HepG2 (cell line): ENCODE measurements around the gene SREBF1. TPM values are rescaled to one million over a fixed set of nuclear protein-coding genes. Genes with fewer than 3 reads are reported as not detected.

Experiments used
- BRD4 ChIP-seq: sonication (generic); formaldehyde crosslinking; IDR thresholded peaks from 2 replicates; pipeline ENCODE4 v1.4.0; 2020; ENCODE audit warnings: missing genetic modification reagents
- CC2D1A ChIP-seq: sonication (generic); formaldehyde crosslinking; IDR thresholded peaks from 2 replicates; pipeline ENCODE4 v1.8.1; 2023; ENCODE audit warnings: mild to moderate bottlenecking, missing genetic modification reagents
- EED ChIP-seq: sonication (generic); formaldehyde crosslinking; IDR thresholded peaks from 2 replicates; pipeline ENCODE4 v1.5.0; 2020; ENCODE audit warnings: mild to moderate bottlenecking, missing genetic modification reagents
- HOXA3 ChIP-seq: sonication (generic); formaldehyde crosslinking; IDR thresholded peaks from 2 replicates; pipeline ENCODE4 v1.5.0; 2020; ENCODE audit warnings: missing genetic modification reagents
- KLF9 ChIP-seq: IDR thresholded peaks from 2 replicates; pipeline ENCODE4 v1.6.1; 2016; ENCODE audit warnings: low read depth
- PLRG1 ChIP-seq: fragments of 450-650 bp; conservative IDR thresholded peaks from 2 replicates; pipeline ENCODE4 v1.6.1; 2016
- RARG ChIP-seq: sonication (generic); formaldehyde crosslinking; IDR thresholded peaks from 2 replicates; pipeline ENCODE4 v1.4.0; 2020; ENCODE audit warnings: low read depth, mild to moderate bottlenecking, missing genetic modification reagents
- SKI ChIP-seq: fragments of 450-650 bp; IDR thresholded peaks from one replicate; pipeline ENCODE4 v1.6.1; 2018; ENCODE audit warnings: mild to moderate bottlenecking; ENCODE audit not compliant: partially characterized antibody
- SP2 ChIP-seq: sonication (generic); formaldehyde crosslinking; IDR thresholded peaks from 2 replicates; pipeline ENCODE4 v1.5.1; 2020; ENCODE audit warnings: mild to moderate bottlenecking, missing genetic modification reagents
- ZFP36L2 ChIP-seq: sonication (generic); formaldehyde crosslinking; IDR thresholded peaks from 2 replicates; pipeline ENCODE4 v1.4.0; 2020; ENCODE audit warnings: missing genetic modification reagents
- ZFP37 ChIP-seq: sonication (generic); formaldehyde crosslinking; IDR thresholded peaks from 2 replicates; pipeline ENCODE4 v1.4.0; 2020; ENCODE audit warnings: missing genetic modification reagents, borderline replicate concordance
- ZHX2 ChIP-seq, 2 experiments: sonication (generic) in 1 of 2; formaldehyde crosslinking in 1 of 2; IDR thresholded peaks; 2 replicates each; pipeline versions ENCODE4 v1.6.1 to v1.9.0; 2014 to 2022; ENCODE audit warnings: antibody characterized with exemption in 1 of 2, borderline replicate concordance in 1 of 2, inconsistent platforms in 1 of 2, low read depth in 1 of 2, missing genetic modification reagents in 1 of 2
- ZNF33A ChIP-seq: sonication (generic); formaldehyde crosslinking; IDR thresholded peaks from 2 replicates; pipeline ENCODE4 v1.5.1; 2020; ENCODE audit warnings: missing genetic modification reagents, mild to moderate bottlenecking, moderate library complexity, borderline replicate concordance
- ZNF589 ChIP-seq: sonication (generic); formaldehyde crosslinking; conservative IDR thresholded peaks from 2 replicates; pipeline ENCODE4 v1.8.0; 2022; ENCODE audit warnings: mild to moderate bottlenecking, moderate library complexity, missing genetic modification reagents
- polyA plus RNA-seq, 8 experiments: library from polyadenylated mRNA; depleted of rRNA in 3 of 8; stranded (reverse) in 7 of 8; unstranded in 1 of 8; fragments of >200 nt; fragmentation: Illumina TruSeq in 4 of 8; extraction: Trizol in 4 of 8; gene quantifications; 2 replicates each; pipeline versions ENCODE4 v1.2.1 to v1.2.3, GENCODE V29; 2011 to 2016; ENCODE audit warnings: low read depth in 4 of 8, missing spikeins in 1 of 8, mixed read lengths in 1 of 8; ENCODE audit not compliant: insufficient read depth in 1 of 8
- total RNA-seq, 5 experiments: library from RNA; depleted of rRNA; stranded (reverse); fragments of >200 nt; fragmentation: Illumina TruSeq; extraction: Trizol; gene quantifications; 2 replicates each; pipeline ENCODE4 v1.2.3, GENCODE V29; 2016; ENCODE audit warnings: low read depth in 1 of 5
- TF ChIP-seq, protein P1 (sequence below): sonication (generic); formaldehyde crosslinking; IDR thresholded peaks from 2 replicates; pipeline ENCODE4 v1.4.0; 2020; ENCODE audit warnings: missing genetic modification reagents
- TF ChIP-seq, protein P2 (sequence below): sonication (generic); formaldehyde crosslinking; IDR thresholded peaks from 2 replicates; pipeline ENCODE4 v1.8.1; 2023; ENCODE audit warnings: mild to moderate bottlenecking, missing genetic modification reagents
- TF ChIP-seq, protein P3 (sequence below): IDR thresholded peaks from 2 replicates; pipeline ENCODE4 v1.6.1; 2016; ENCODE audit warnings: missing compliant biosample characterization, missing genetic modification reagents, borderline replicate concordance

Gene SREBF1
- total and polyA plus RNA-seq, 2 of the 13 experiments (the other 11 are each of a cell fraction or from before 2014, with no cell fraction given): 34.3 to 38.0 TPM

DNA sequence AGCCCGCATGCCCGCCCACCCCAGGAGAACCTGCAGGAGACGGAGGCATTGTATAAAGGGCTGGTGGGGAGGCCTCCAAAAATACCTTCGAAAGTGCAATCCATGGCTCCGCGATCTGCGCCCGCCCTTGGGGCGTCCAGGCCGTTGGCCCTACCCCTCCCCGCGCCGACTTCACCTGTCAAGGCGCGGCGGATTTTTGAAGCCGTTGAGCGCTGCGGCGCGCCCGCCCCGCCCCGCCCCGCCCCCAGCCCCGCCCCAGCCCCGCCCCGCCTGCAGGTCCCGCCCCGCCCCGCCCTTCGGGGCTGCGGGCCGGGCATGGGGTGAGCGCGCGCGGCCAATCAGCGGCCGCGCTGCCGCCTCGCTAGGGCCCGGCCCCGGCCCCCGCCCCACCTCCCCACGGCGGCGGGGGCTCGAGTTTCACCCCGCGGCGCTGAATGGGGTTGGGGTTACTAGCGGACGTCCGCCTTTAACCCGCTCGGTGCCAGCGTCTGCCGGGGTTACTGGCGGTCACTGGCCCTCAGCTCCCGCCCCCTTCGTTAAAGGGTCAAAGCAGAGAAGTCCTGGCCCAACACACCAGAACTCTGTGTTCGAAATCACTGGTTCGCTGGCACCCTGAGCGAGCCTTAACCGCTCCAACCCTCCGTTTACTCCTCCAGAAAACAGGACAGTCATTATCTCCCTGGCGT lies 13.2 kb downstream of the SREBF1 start (continued):
- no peak for TF ChIP-seq ZHX2 (IDR thresholded peaks at IDR 0.05; ENCODE audit: low read depth)
- TF ChIP-seq ZHX2 (CRISPR knock-in tag; IDR thresholded peaks at IDR 0.05; ENCODE audit: borderline replicate concordance): no peak
- TF ChIP-seq PLRG1: no peak
- no peak for TF ChIP-seq EED (CRISPR knock-in tag)
- TF ChIP-seq BRD4 (CRISPR knock-in tag): no peak
- no peak for TF ChIP-seq CC2D1A (CRISPR knock-in tag)
- no peak for TF ChIP-seq RARG (CRISPR knock-in tag)
- peak; percentile 56; the same call in 1 of the 2 replicates for TF ChIP-seq HOXA3
- TF ChIP-seq, protein P1, sequence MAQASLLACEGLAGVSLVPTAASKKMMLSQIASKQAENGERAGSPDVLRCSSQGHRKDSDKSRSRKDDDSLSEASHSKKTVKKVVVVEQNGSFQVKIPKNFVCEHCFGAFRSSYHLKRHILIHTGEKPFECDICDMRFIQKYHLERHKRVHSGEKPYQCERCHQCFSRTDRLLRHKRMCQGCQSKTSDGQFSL (CRISPR knock-in tag): no peak
- peak; percentile 91 for TF ChIP-seq SKI
- no peak for TF ChIP-seq ZFP37 (CRISPR knock-in tag)
- no peak for TF ChIP-seq ZFP36L2 (CRISPR knock-in tag)
- no peak for TF ChIP-seq ZNF33A (CRISPR knock-in tag)
- TF ChIP-seq, protein P2, sequence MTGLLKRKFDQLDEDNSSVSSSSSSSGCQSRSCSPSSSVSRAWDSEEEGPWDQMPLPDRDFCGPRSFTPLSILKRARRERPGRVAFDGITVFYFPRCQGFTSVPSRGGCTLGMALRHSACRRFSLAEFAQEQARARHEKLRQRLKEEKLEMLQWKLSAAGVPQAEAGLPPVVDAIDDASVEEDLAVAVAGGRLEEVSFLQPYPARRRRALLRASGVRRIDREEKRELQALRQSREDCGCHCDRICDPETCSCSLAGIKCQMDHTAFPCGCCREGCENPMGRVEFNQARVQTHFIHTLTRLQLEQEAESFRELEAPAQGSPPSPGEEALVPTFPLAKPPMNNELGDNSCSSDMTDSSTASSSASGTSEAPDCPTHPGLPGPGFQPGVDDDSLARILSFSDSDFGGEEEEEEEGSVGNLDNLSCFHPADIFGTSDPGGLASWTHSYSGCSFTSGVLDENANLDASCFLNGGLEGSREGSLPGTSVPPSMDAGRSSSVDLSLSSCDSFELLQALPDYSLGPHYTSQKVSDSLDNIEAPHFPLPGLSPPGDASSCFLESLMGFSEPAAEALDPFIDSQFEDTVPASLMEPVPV: no peak
- TF ChIP-seq ZNF589 (CRISPR knock-in tag): no peak
- no peak for TF ChIP-seq SP2 (CRISPR knock-in tag)
- TF ChIP-seq KLF9 (CRISPR knock-in tag): no peak
- TF ChIP-seq, protein P3, sequence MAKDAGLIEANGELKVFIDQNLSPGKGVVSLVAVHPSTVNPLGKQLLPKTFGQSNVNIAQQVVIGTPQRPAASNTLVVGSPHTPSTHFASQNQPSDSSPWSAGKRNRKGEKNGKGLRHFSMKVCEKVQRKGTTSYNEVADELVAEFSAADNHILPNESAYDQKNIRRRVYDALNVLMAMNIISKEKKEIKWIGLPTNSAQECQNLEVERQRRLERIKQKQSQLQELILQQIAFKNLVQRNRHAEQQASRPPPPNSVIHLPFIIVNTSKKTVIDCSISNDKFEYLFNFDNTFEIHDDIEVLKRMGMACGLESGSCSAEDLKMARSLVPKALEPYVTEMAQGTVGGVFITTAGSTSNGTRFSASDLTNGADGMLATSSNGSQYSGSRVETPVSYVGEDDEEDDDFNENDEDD (CRISPR knock-in tag): no peak
